GM23248 (cell line): Measurements from ENCODE around the gene DROSHA.

ENCODE experiments used
- EZH2 ChIP-seq: fragments of 200-600 bp; sonication (generic); IDR thresholded peaks from 2 replicates; pipeline ENCODE4 v1.6.1; 2018; ENCODE audit warnings: antibody characterized with exemption, mild to moderate bottlenecking; ENCODE audit not compliant: insufficient read depth, poor library complexity, severe bottlenecking
- EZH2phosphoT487 ChIP-seq: fragments of 200-600 bp; sonication (generic); IDR thresholded peaks from 2 replicates; pipeline ENCODE4 v1.6.1; 2018; ENCODE audit warnings: antibody characterized with exemption, moderate library complexity, mild to moderate bottlenecking, low read depth; ENCODE audit not compliant: insufficient read depth

- no peak for TF ChIP-seq EZH2phosphoT487
- no peak for TF ChIP-seq EZH2
Measured at GRCh38 chr5:31465291-31465690, 66.6 kb downstream of the DROSHA start.
